GM19193 (cell line): ENCODE measurements around the gene ZNF444.
"Not testable (repeated sequence)": the region's sequence is repeated elsewhere in the genome, so short reads cannot be mapped to it uniquely, and the experiment has no call there.

ENCODE experiments used
- POLR2A ChIP-seq: IDR thresholded peaks from 4 replicates; pipeline ENCODE4 v1.6.1; 2011; ENCODE audit not compliant: insufficient read depth, insufficient read length; ENCODE audit errors: extremely low read depth

The ZNF444 gene

GRCh38 chr19:56174086-56174485 is 33.0 kb downstream of the ZNF444 start:
- TF ChIP-seq POLR2A = no peak

- TF ChIP-seq POLR2A = no peak
Observed at GRCh38 chr19:56174550-56174949, 33.5 kb downstream of the ZNF444 start.

GRCh38 chr19:56175861-56176307 is 34.8 kb downstream of the ZNF444 start, which contains the start of gene GALP:
Gene GALP (plus strand): TSS chr19:56176008. CDS start chr19:56177109, 1,101 bp downstream.
- TF ChIP-seq POLR2A = not testable (repeated sequence)

GRCh38 chr19:56176881-56177280 is 35.8 kb downstream of the ZNF444 start:
- no peak for TF ChIP-seq POLR2A

- TF ChIP-seq POLR2A = no peak
Observed at GRCh38 chr19:56177564-56178243, 36.6 kb downstream of the ZNF444 start.

- TF ChIP-seq POLR2A = no peak
Observed at GRCh38 chr19:56189785-56190184, 48.7 kb downstream of the ZNF444 start.

GRCh38 chr19:56191115-56191514 is 50.0 kb downstream of the ZNF444 start:
- TF ChIP-seq POLR2A = no peak

GRCh38 chr19:56191711-56192110 is 50.6 kb downstream of the ZNF444 start:
- TF ChIP-seq POLR2A = no peak

- no peak for TF ChIP-seq POLR2A
Observed at GRCh38 chr19:56193981-56194640, 53.0 kb downstream of the ZNF444 start.

GRCh38 chr19:56197646-56198045 is 56.6 kb downstream of the ZNF444 start, which contains the start of gene ZSCAN5B:
Gene ZSCAN5B (minus strand): TSS chr19:56197783. CDS start chr19:56193052, 4,731 bp downstream.
- TF ChIP-seq POLR2A = not testable (repeated sequence)

- no peak for TF ChIP-seq POLR2A
Observed at GRCh38 chr19:56199687-56200086, 58.6 kb downstream of the ZNF444 start.

GRCh38 chr19:56201973-56202372 is 60.9 kb downstream of the ZNF444 start, which contains the start of gene ZSCAN5C:
Gene ZSCAN5C (plus strand): TSS chr19:56202273. CDS start chr19:56205914, 3,641 bp downstream.
- no peak for TF ChIP-seq POLR2A

- no peak for TF ChIP-seq POLR2A
Observed at GRCh38 chr19:56209091-56209490, 68.0 kb downstream of the ZNF444 start.
